ENCODE results near the gene SCN7A.
A peak's percentile ranks its signal among the peaks of the same experiment; 100 is the strongest.

SCN7A gene

GRCh38 chr2:166404831-166405568, 89.0 kb downstream of the SCN7A start:
- DNase-seq (ENCODE audit: low read depth, low spot score), result no peak

GRCh38 chr2:166394245-166394644, 99.8 kb downstream of the SCN7A start:
- DNase-seq (ENCODE audit: low read depth, low spot score), result no peak

- DNase-seq (ENCODE audit: low read depth, low spot score), result no peak
Observed at GRCh38 chr2:166393008-166393407, 101.0 kb downstream of the SCN7A start.

- no peak for DNase-seq (ENCODE audit: low read depth, low spot score)
Observed at GRCh38 chr2:166388481-166389070, 105.5 kb downstream of the SCN7A start.

GRCh38 chr2:166385313-166385712, 108.7 kb downstream of the SCN7A start:
- no peak for DNase-seq (ENCODE audit: low read depth, low spot score)

GRCh38 chr2:166384774-166385173, 109.3 kb downstream of the SCN7A start:
- DNase-seq (ENCODE audit: low read depth, low spot score), result no peak

- DNase-seq (ENCODE audit: low read depth, low spot score), result no peak
Observed at GRCh38 chr2:166382448-166382847, 111.6 kb downstream of the SCN7A start.

DNA sequence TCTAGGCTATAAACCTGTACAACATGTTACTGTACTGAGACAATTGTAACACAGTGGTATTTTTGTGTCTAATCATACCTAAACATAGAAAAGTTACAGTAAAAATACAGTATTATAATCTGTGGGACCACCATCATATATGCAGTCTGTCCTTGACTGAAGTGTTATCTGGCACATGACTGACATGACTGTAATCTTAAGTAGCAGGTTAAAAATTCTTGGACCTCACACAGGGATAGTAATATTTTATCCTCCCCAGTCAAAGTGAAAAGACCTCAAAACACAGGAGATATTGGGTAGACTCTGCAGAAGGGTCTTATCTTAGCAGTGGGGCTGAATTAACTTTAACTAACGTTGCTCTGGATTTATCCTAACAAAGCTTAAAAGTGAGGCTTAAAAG, 113.4 kb downstream of the SCN7A start:
- no peak for DNase-seq (ENCODE audit: low read depth, low spot score)

- DNase-seq (ENCODE audit: low read depth, low spot score), result no peak
Observed at GRCh38 chr2:166376873-166377272, 117.2 kb downstream of the SCN7A start.

DNA sequence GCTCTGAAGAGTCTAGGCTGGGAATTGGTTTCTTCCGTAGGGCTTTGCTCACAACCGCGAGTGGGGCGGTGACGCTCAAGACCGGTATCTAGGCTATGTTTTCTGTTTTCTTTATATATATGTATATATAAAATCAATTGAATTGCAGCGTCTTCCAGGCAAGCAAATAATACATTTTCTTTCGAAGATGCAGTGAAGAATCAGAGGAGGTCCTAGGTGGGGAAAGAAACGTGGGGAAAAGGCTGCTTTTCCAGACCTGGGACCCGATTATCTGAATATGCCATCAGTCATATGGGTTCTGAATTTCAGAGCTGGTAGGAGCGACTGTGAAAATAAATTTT, 117.6 kb downstream of the SCN7A start:
- no peak for DNase-seq (ENCODE audit: low read depth, low spot score)

DNA sequence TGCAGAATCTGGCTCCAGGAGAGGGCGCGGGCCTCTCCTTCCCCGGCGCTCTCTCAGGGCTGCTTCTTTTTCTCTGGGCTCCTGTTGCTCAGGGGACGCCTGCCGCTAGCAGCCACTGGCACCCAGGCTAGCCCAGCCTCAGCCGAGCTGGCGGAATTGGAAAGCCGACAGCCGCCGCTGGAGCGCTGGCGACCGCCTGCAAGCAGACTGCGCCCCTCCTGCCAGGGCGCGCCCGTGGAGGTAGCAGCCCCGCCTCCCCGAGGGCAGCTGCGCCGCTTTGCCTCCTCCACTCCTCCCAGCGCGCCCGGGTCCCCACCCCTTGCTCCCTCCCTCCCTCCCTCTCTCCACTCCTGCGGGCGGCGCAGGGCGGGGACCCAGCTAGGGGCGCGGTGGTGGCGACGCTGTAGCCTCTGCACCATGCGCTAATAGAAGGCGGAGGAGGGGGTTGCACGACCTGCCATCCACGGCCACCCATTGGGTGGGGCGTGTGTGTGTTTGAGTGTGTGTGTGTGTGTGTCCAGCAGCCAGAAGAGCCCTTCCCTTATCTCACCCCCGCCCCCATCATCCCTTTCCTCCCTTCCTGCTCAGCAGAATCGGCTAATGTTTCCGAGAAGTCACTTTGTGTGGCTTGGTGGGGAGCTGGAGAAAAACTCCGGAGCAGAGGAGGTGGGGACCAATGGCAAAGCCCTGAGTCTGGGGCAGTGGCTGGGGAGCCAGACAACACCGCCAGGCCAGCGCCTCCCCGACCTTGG, 118.1 kb downstream of the SCN7A start, which contains the start of gene SCN9A:
SCN9A (minus strand) TSS at position 209 of the 752 bp plus-strand sequence. CDS start 64,188 bp downstream, outside the sequence.
- DNase-seq (ENCODE audit: low read depth, low spot score), result no peak

- DNase-seq (ENCODE audit: low read depth, low spot score), result no peak
Observed at GRCh38 chr2:166375195-166375735, 118.8 kb downstream of the SCN7A start.

DNA sequence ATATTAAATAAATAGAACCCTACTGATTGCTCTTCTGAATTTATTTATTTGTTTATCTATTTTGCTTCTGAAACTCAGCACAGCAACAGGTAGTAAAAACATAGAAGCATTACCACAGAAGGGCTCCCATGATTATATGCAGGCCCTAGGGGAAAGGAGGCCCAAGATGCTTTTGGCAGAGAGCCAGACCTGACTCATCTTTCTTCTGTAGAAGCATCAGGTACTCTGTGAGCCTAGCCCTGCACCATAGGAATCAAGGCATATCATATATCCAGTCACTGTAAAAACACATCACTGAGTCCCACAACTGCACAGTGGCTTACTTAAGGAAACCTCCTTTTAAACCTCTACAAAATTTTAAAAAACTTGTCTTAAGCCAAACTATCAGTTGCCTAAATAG, 120.1 kb downstream of the SCN7A start:
- DNase-seq (ENCODE audit: low read depth, low spot score), result peak; percentile 79

- no peak for DNase-seq (ENCODE audit: low read depth, low spot score)
Observed at GRCh38 chr2:166373539-166373938, 120.5 kb downstream of the SCN7A start.

- no peak for DNase-seq (ENCODE audit: low read depth, low spot score)
Observed at GRCh38 chr2:166373105-166373504, 120.9 kb downstream of the SCN7A start.

DNA sequence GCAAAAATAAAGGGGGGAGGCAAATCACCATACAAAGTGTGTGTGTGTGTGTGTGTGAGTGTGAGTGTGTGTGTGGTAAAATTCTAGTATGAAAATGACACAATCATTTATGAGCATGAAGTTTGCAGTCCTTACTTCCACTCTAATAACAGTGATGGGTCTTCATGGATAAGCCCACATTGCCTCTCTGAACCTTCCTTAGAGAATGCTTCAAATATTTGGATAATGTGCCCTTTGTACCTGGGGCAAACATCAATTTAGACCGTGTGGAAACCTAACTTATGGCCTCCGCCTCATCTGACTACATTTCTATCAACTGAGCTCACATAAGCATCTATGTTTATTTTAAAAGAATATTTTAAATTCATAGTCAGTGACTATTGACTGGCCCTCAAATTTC, 122.0 kb downstream of the SCN7A start:
- no peak for DNase-seq (ENCODE audit: low read depth, low spot score)

- no peak for DNase-seq (ENCODE audit: low read depth, low spot score)
Observed at GRCh38 chr2:166365803-166366420, 128.1 kb downstream of the SCN7A start.

- no peak for DNase-seq (ENCODE audit: low read depth, low spot score)
Observed at GRCh38 chr2:166365239-166365638, 128.8 kb downstream of the SCN7A start.

DNA sequence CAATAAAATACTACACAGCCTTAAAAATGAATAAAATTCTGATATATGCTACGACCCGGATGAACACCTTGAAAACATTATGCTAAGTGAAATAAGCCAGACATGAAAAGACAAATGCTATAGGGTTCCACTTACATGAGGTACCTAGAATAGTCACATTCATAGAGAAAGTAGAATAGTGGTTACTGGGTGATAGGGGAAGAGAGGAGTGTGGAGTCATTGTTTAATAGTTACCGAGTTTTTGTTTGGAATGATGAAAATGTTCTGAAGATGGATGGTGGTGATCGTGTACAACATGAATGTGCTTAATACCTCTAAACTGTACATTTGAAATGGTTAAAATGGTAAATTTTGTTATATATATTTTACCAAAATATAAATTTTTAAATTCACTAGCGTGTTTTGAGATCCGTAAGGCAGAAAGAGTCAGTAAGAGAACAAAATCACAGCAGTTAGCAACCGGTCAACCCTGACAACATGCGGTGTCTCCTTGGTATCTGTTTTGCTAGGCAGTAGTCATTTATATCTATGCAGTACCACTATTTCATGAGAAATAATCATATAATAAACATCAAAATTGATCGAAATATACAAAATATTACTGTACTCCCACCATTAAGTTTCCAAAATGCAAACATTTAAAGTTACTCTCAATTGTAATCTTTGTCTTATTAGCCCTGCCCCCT, 129.4 kb downstream of the SCN7A start:
- no peak for DNase-seq (ENCODE audit: low read depth, low spot score)

GRCh38 chr2:166361351-166362153, 132.5 kb downstream of the SCN7A start:
- no peak for DNase-seq (ENCODE audit: low read depth, low spot score)

DNA sequence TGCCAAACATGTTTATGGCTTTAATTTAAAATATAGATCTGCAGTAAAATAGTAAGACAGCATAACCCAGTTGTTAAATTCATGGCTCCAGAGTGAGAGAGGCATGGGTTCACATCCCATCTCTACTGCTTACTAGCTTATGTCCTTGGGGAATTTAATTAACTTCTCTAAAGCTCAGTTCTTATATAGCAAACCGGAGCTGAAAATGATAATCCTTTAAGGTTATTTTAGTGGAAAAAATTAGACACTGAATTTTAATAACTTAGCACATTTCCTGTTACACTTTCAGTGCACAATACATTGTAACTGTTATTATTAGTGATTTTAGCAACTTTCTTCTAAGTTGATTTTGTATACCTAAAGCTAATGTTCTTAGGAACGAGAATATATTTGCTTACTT, 133.1 kb downstream of the SCN7A start:
- no peak for DNase-seq (ENCODE audit: low read depth, low spot score)
